Muscle layer of colon (tissue), 2 donors: ENCODE measurements around the gene TRIM44.

Source experiments
- H3K27ac ChIP-seq: one replicate; pipeline ENCODE4 v1.7.0; 2013; ENCODE audit warnings: low read depth, mild to moderate bottlenecking, low read length, moderate library complexity
- H3K27me3 ChIP-seq, 2 donors: one replicate each; pipeline ENCODE4 v1.7.0; 2013; ENCODE audit warnings: low read length in 2 of 2, mild to moderate bottlenecking in 2 of 2; ENCODE audit not compliant: insufficient read depth in 2 of 2, control insufficient read depth in 1 of 2
- H3K36me3 ChIP-seq: one replicate; pipeline ENCODE4 v1.7.0; 2013; ENCODE audit warnings: mild to moderate bottlenecking, low read length; ENCODE audit not compliant: insufficient read depth
- H3K4me1 ChIP-seq: one replicate; pipeline ENCODE4 v1.7.0; 2013; ENCODE audit warnings: mild to moderate bottlenecking, low read length; ENCODE audit not compliant: insufficient read depth
- H3K4me3 ChIP-seq, 2 donors: one replicate each; pipeline ENCODE4 v1.7.0; 2013; ENCODE audit warnings: low read length in 2 of 2, low read depth in 1 of 2, mild to moderate bottlenecking in 1 of 2, moderate library complexity in 1 of 2
- H3K9ac ChIP-seq: one replicate; pipeline ENCODE4 v1.7.0; 2013; ENCODE audit warnings: low read length
- H3K9me3 ChIP-seq: one replicate; pipeline ENCODE4 v1.7.0; 2013; ENCODE audit warnings: mild to moderate bottlenecking, low read length
- donor health status: abdominal sarcoma.
- donor health status: Adenocarcinoma of cecum.

TRIM44 gene

GRCh38 chr11:35799655-35800054, 137.1 kb downstream of the TRIM44 start:
- Histone ChIP-seq H3K4me1 (peaks cover 6% of the 10 kb centered on the region), H3K36me3 (no peaks in the 10 kb centered on the region), H3K9me3 (no peaks in the 10 kb centered on the region), H3K27me3 (no peaks in the 10 kb centered on the region), H3K9ac (no peak overlapping the region), H3K4me3 (no peak overlapping the region), H3K27ac (no peak overlapping the region)

- Histone ChIP-seq H3K4me1 (peaks cover 6% of the 10 kb centered on the region), H3K9me3 (no peaks in the 10 kb centered on the region), H3K9ac (no peak overlapping the region), H3K27me3 (no peaks in the 10 kb centered on the region), H3K36me3 (no peaks in the 10 kb centered on the region), H3K27ac (no peak overlapping the region), H3K4me3 (no peak overlapping the region)
Observed at GRCh38 chr11:35800970-35801953, 138.7 kb downstream of the TRIM44 start.

- Histone ChIP-seq H3K4me1 (peaks cover 6% of the 10 kb centered on the region), H3K9ac (no peak overlapping the region), H3K27me3 (no peaks in the 10 kb centered on the region), H3K27ac (no peak overlapping the region), H3K36me3 (no peaks in the 10 kb centered on the region), H3K4me3 (no peak overlapping the region), H3K9me3 (no peaks in the 10 kb centered on the region)
Observed at GRCh38 chr11:35802221-35802620, 139.6 kb downstream of the TRIM44 start.

- H3K4me3 ChIP-seq, result no peak overlapping the region
- no peaks in the 10 kb centered on the region for H3K9me3 ChIP-seq
- no peaks in the 10 kb centered on the region for H3K27me3 ChIP-seq
- H3K27ac ChIP-seq, result no peak overlapping the region
- H3K9ac ChIP-seq, result no peak overlapping the region
- no peaks in the 10 kb centered on the region for H3K36me3 ChIP-seq
- peaks cover 6% of the 10 kb centered on the region for H3K4me1 ChIP-seq
Observed at GRCh38 chr11:35802672-35803071, 140.1 kb downstream of the TRIM44 start.

GRCh38 chr11:35803115-35803514, 140.5 kb downstream of the TRIM44 start:
- H3K4me1 ChIP-seq, result peaks cover 6% of the 10 kb centered on the region
- H3K9ac ChIP-seq, result no peak overlapping the region
- no peaks in the 10 kb centered on the region for H3K9me3 ChIP-seq
- H3K27ac ChIP-seq, result no peak overlapping the region
- no peak overlapping the region for H3K4me3 ChIP-seq
- H3K36me3 ChIP-seq, result no peaks in the 10 kb centered on the region
- no peaks in the 10 kb centered on the region for H3K27me3 ChIP-seq

GRCh38 chr11:35804451-35805040, 142.0 kb downstream of the TRIM44 start:
- Histone ChIP-seq H3K4me1 (peaks cover 6% of the 10 kb centered on the region), H3K27ac (no peak overlapping the region), H3K4me3 (no peak overlapping the region), H3K27me3 (no peaks in the 10 kb centered on the region), H3K9ac (no peak overlapping the region), H3K9me3 (no peaks in the 10 kb centered on the region), H3K36me3 (no peaks in the 10 kb centered on the region)

- Histone ChIP-seq H3K9me3 (no peaks in the 10 kb centered on the region), H3K27me3 (no peaks in the 10 kb centered on the region), H3K9ac (no peak overlapping the region), H3K4me3 (no peak overlapping the region), H3K36me3 (no peaks in the 10 kb centered on the region), H3K27ac (no peak overlapping the region), H3K4me1 (peaks cover 19% of the 10 kb centered on the region)
Observed at GRCh38 chr11:35809561-35809960, 147.0 kb downstream of the TRIM44 start.

- Histone ChIP-seq H3K9ac (no peak overlapping the region), H3K27me3 (no peaks in the 10 kb centered on the region), H3K27ac (no peak overlapping the region), H3K36me3 (no peaks in the 10 kb centered on the region), H3K4me1 (peaks cover 19% of the 10 kb centered on the region), H3K4me3 (no peak overlapping the region), H3K9me3 (no peaks in the 10 kb centered on the region)
Observed at GRCh38 chr11:35810045-35810645, 147.6 kb downstream of the TRIM44 start.

GRCh38 chr11:35811783-35812182, 149.2 kb downstream of the TRIM44 start:
- Histone ChIP-seq H3K4me3 (no peak overlapping the region), H3K9me3 (no peaks in the 10 kb centered on the region), H3K36me3 (no peaks in the 10 kb centered on the region), H3K9ac (no peak overlapping the region), H3K27me3 (no peaks in the 10 kb centered on the region), H3K27ac (no peak overlapping the region), H3K4me1 (peaks cover 19% of the 10 kb centered on the region)

GRCh38 chr11:35812828-35813227, 150.3 kb downstream of the TRIM44 start:
- Histone ChIP-seq H3K4me3 (no peak overlapping the region), H3K4me1 (peaks cover 19% of the 10 kb centered on the region)

GRCh38 chr11:35814081-35814695, 151.6 kb downstream of the TRIM44 start:
- H3K4me1 ChIP-seq, result peaks cover 19% of the 10 kb centered on the region
- H3K27ac ChIP-seq, result no peak overlapping the region
- no peak overlapping the region for H3K9ac ChIP-seq
- H3K4me3 ChIP-seq, result no peak overlapping the region
- H3K27me3 ChIP-seq, result no peaks in the 10 kb centered on the region
- no peaks in the 10 kb centered on the region for H3K36me3 ChIP-seq
- H3K9me3 ChIP-seq, result no peaks in the 10 kb centered on the region

More at GRCh38 chr11:35812828-35813227, 150.3 kb downstream of the TRIM44 start:
- Histone ChIP-seq H3K27me3 (no peaks in the 10 kb centered on the region), H3K27ac (no peak overlapping the region), H3K9me3 (no peaks in the 10 kb centered on the region), H3K9ac (no peak overlapping the region), H3K36me3 (no peaks in the 10 kb centered on the region)
